Measurements from ENCODE around the gene DNAJB1. TPM values are rescaled to one million over a fixed set of nuclear protein-coding genes. Genes with fewer than 3 reads are reported as not detected.

The DNAJB1 gene
- total and polyA plus RNA-seq, 2 of the 13 experiments (the other 11 are each of a cell fraction or from before 2014, with no cell fraction given): 87.5 to 97.3 TPM

- TF ChIP-seq ZNF660 (CRISPR knock-in tag; IDR thresholded peaks at IDR 0.05; ENCODE audit: borderline replicate concordance, low read depth) (no peak), ZNF646 (CRISPR knock-in tag; IDR thresholded peaks at IDR 0.05) (no peak), TBL1XR1 (IDR thresholded peaks at IDR 0.05; ENCODE audit: borderline replicate concordance, low read length, partially characterized antibody) (no peak), HDAC6 (IDR thresholded peaks at IDR 0.05; ENCODE audit: low read depth, low read length) (no peak), DRAP1 (CRISPR knock-in tag; IDR thresholded peaks at IDR 0.05) (peak; percentile 99), ZNF564 (CRISPR knock-in tag; IDR thresholded peaks at IDR 0.05) (peak; percentile 78; the same call in 1 of the 2 replicates), SP2 (CRISPR knock-in tag; IDR thresholded peaks at IDR 0.05) (peak; percentile 88), TGIF2 (CRISPR knock-in tag; IDR thresholded peaks at IDR 0.05) (no peak), ZNF451 (CRISPR knock-in tag; IDR thresholded peaks at IDR 0.05) (peak; percentile 73; the same call in 1 of the 2 replicates), ZNF644 (CRISPR knock-in tag; IDR thresholded peaks at IDR 0.05; ENCODE audit: low read depth) (no peak), ZNF552 (CRISPR knock-in tag; IDR thresholded peaks at IDR 0.05; ENCODE audit: borderline replicate concordance) (no peak), TOPORS (CRISPR knock-in tag; IDR thresholded peaks at IDR 0.05) (0 out of 2 replicates have a peak, but pooled peaks have one; percentile 66), U2AF1 (optimal IDR thresholded peaks at IDR 0.05; ENCODE audit: low read depth, low read length) (no peak), EZH2 (conservative IDR thresholded peaks at IDR 0.05; ENCODE audit: low read depth, low read length) (no peak), ZNF530 (CRISPR knock-in tag; IDR thresholded peaks at IDR 0.05; ENCODE audit: low read depth) (no peak), KLF16 (CRISPR knock-in tag; IDR thresholded peaks at IDR 0.05) (0 out of 4 replicates have a peak, but pooled peaks of 1 of the 2 experiments have one; percentile 29), RXRB (CRISPR knock-in tag; IDR thresholded peaks at IDR 0.05; ENCODE audit: borderline replicate concordance) (0 out of 2 replicates have a peak, but pooled peaks have one; percentile 12), ZNF234 (CRISPR knock-in tag; conservative IDR thresholded peaks at IDR 0.05) (no peak), BCL3 (CRISPR knock-in tag; IDR thresholded peaks at IDR 0.05) (peak; percentile 91), MAZ (IDR thresholded peaks at IDR 0.05; ENCODE audit: borderline replicate concordance, low read depth, low read length) (peak; percentile 83; the same call in 1 of the 2 replicates), MAZ (CRISPR knock-in tag; IDR thresholded peaks at IDR 0.05; ENCODE audit: low read depth) (peak; percentile 72)
These were observed 11.2 kb upstream of the DNAJB1 start, which contains the start of gene TECR (continued) for GRCh38 chr19:14529254-14530004.
